ENCODE results near the gene SLC31A2. TPM values are rescaled to one million over a fixed set of nuclear protein-coding genes. Genes with fewer than 3 reads are reported as not detected.

The SLC31A2 gene
- total and polyA plus RNA-seq, 2 donors from 2014 or later: 10.6 to 18.6 TPM

DNA sequence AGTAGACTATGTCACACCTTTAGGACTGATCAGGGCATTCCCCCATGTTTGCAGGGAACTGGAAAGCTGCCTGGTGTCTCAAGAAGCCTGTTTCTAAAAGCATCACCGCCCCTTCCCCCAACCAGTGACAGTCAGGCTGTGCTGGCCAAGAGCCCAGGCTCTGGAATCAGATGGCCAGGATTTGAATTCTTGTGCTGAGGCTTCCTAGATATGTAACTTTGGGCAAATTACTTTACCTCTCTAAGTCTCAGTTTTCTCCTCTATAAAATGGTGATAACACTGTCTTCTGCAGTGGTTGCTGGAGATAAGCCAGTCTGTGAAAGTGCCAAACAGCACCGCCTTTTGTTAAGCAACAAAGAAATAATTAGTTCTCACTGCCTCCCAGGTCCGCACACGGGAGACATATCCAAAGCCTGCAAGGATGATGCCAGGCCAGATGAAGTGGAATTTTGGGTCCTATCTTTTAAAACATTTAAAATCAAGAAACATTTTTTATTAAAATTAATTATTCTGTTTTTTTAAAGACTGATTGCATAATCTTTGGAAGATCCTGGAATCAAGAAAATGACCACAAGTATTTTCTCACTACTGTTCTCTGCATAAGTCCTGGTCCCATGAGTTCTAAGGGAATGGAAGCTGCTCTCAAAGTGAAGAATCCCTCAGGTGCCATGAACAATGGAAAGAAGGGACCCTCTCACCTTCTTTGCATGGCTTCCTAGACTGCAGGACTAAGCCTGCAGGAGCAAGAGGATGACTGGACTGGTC, 13.9 kb downstream of the SLC31A2 start:
- H3K9me3 ChIP-seq (ENCODE audit: control insufficient read depth in 2 of 3, insufficient read depth in 1 of 3, low read length in 3 of 3): no peaks in the 10 kb centered on the region
- DNase-seq (no peak), FAIRE-seq (no peak)
- peaks cover 0 to 4% (median 0%) of the 10 kb centered on the region in 3 donors for H3K4me1 ChIP-seq (ENCODE audit: control insufficient read depth in 2 of 3, insufficient read depth in 2 of 3, low read depth in 1 of 3, low read length in 3 of 3)
- H3K4me3 ChIP-seq (ENCODE audit: low read length in 3 of 3): no peak overlapping the region
- H3K9ac ChIP-seq (ENCODE audit: low read length in 3 of 3): no peak overlapping the region
- no peak overlapping the region for H3K27ac ChIP-seq (ENCODE audit: low read depth in 2 of 2, low read length in 2 of 2)
- intact Hi-C loops (cut with DNase I): no loop called here
- H3K36me3 ChIP-seq (ENCODE audit: control insufficient read depth in 2 of 3, insufficient read depth in 3 of 3, low read length in 3 of 3): peaks cover 0 to 84% (median 50%) of the 10 kb centered on the region in 3 donors
- no peaks in the 10 kb centered on the region for H3K27me3 ChIP-seq (ENCODE audit: control insufficient read depth, insufficient read depth, low read length)
- no peak for TF ChIP-seq CTCF (IDR thresholded peaks at IDR 0.05; ENCODE audit: borderline replicate concordance, extremely low read depth, insufficient read depth)

DNA sequence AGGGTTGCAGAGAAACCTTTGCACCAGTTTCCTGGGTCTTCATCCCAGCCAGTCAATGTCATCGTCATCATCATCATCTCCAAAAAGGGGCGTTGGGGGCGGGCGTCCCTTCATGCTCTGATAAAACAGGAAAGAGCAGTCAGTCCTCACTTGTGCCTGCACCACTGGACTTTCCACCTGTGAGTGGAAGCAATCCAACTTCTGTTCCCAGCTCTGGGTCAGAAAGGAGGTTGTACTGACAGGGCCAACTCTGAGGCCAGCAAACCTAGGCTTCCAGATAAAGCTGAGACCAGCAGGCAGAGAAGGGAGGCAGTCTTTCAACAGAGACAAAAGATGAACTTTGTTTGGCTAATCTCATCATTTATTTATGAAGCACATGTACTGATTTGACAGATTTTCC, 15.2 kb downstream of the SLC31A2 start:
- H3K9me3 ChIP-seq (ENCODE audit: control insufficient read depth in 2 of 3, insufficient read depth in 1 of 3, low read length in 3 of 3): no peaks in the 10 kb centered on the region
- intact Hi-C loops (cut with DNase I): no loop called here
- DNase-seq (no peak), FAIRE-seq (no peak)
- H3K4me1 ChIP-seq (ENCODE audit: control insufficient read depth in 2 of 3, insufficient read depth in 2 of 3, low read depth in 1 of 3, low read length in 3 of 3): peaks cover 0 to 4% (median 0%) of the 10 kb centered on the region in 3 donors
- TF ChIP-seq CTCF (IDR thresholded peaks at IDR 0.05; ENCODE audit: borderline replicate concordance, extremely low read depth, insufficient read depth): no peak
- H3K9ac ChIP-seq (ENCODE audit: low read length in 3 of 3): no peak overlapping the region
- H3K27ac ChIP-seq (ENCODE audit: low read depth in 2 of 2, low read length in 2 of 2): no peak overlapping the region
- peaks cover 0 to 90% (median 57%) of the 10 kb centered on the region in 3 donors for H3K36me3 ChIP-seq (ENCODE audit: control insufficient read depth in 2 of 3, insufficient read depth in 3 of 3, low read length in 3 of 3)
- no peak overlapping the region for H3K4me3 ChIP-seq (ENCODE audit: low read length in 3 of 3)
- no peaks in the 10 kb centered on the region for H3K27me3 ChIP-seq (ENCODE audit: control insufficient read depth, insufficient read depth, low read length)

GRCh38 chr9:113168809-113169208, 18.0 kb downstream of the SLC31A2 start:
- H3K4me3 ChIP-seq (ENCODE audit: low read length in 3 of 3): no peak overlapping the region
- no peaks in the 10 kb centered on the region for H3K9me3 ChIP-seq (ENCODE audit: control insufficient read depth in 2 of 3, insufficient read depth in 1 of 3, low read length in 3 of 3)
- H3K9ac ChIP-seq (ENCODE audit: low read length in 3 of 3): no peak overlapping the region
- peaks cover 0 to 4% (median 0%) of the 10 kb centered on the region in 3 donors for H3K4me1 ChIP-seq (ENCODE audit: control insufficient read depth in 2 of 3, insufficient read depth in 2 of 3, low read depth in 1 of 3, low read length in 3 of 3)
- TF ChIP-seq CTCF (IDR thresholded peaks at IDR 0.05; ENCODE audit: borderline replicate concordance, extremely low read depth, insufficient read depth): no peak
- H3K36me3 ChIP-seq (ENCODE audit: control insufficient read depth in 2 of 3, insufficient read depth in 3 of 3, low read length in 3 of 3): peaks cover 2 to 77% (median 49%) of the 10 kb centered on the region in 3 donors
- DNase-seq (no peak), FAIRE-seq (no peak)
- intact Hi-C loops (cut with DNase I): no loop called here
- H3K27me3 ChIP-seq (ENCODE audit: control insufficient read depth, insufficient read depth, low read length): no peaks in the 10 kb centered on the region
- no peak overlapping the region for H3K27ac ChIP-seq (ENCODE audit: low read depth in 2 of 2, low read length in 2 of 2)

Measured in kidney (tissue), 14 donors.